GM19372 (cell line): ENCODE measurements around the gene PKM.
"Not testable (repeated sequence)": the region's sequence is repeated elsewhere in the genome, so short reads cannot be mapped to it uniquely, and the experiment has no call there.

Experiments
- ATAC-seq: cut with Tn5 transposase; IDR thresholded peaks from one replicate; pipeline ENCODE4 v1.9.1; 2021; ENCODE audit warnings: mild to moderate bottlenecking, low read depth, moderate library complexity; ENCODE audit not compliant: unreplicated experiment

Gene PKM

DNA sequence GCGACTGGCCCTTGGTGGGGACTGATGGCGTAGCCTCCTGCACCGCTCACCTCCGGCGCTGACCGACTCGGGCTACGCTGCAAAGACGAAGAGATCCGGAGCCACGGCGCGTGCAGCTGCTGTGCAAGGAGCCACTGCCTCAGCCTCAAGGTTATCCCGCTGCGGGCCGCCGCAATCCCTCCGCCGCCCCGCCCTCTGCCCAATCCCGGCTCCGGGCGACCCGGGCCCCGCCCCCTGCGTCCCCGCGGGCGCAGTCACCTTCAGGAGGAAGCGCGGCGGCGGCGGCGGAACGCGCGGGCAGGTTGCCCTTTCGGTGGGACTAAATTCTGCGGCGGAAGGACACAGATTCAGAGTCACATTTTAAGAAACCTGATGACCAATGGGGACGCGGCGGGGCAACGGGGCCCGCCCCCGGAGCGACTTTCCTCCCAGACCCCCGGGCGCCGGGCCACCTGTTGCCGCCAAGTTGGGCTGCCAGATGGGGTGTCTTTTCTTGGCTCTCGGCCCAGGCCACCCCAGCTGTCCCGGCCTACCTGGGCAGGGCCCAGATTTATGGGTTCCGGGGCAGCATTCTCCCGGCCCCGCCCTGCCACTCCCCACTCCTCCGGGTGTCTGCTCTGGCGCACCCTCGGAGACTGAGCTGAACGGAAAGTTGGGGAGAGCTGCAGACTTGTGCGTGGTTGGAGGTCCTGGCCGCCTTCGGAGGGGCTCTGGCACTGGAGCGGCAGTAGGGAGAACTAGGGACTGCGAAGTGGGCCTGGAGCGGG lies at the start of gene PKM:
Gene PKM, minus strand, starts transcription at position 125 of the 767 bp plus-strand sequence. CDS start 12,093 bp downstream, outside the sequence.
- ATAC-seq, result peak; percentile 41

GRCh38 chr15:72280751-72281150 lies 49.8 kb upstream of the PKM start:
- no peak for ATAC-seq

- ATAC-seq, result no peak
Observed at GRCh38 chr15:72278737-72279136, 47.7 kb upstream of the PKM start.

DNA sequence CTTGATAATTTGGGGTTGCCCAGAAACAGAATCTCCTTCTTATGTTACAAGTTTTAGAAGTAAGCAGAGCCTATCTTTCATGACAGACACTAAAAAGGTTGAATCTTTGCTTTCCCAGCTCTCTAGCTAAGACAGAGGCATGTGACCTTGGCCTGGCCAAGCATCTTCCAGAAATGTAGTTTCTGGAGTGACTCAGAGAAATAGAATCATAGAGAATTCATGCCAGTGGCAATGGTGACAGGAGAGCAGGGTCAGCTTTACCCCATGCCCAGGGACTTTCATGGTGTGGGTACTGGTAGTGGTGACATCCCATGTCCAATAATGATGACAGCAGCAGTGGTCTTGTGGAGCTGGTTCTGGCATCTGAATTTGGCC lies 45.3 kb upstream of the PKM start:
- no peak for ATAC-seq

DNA sequence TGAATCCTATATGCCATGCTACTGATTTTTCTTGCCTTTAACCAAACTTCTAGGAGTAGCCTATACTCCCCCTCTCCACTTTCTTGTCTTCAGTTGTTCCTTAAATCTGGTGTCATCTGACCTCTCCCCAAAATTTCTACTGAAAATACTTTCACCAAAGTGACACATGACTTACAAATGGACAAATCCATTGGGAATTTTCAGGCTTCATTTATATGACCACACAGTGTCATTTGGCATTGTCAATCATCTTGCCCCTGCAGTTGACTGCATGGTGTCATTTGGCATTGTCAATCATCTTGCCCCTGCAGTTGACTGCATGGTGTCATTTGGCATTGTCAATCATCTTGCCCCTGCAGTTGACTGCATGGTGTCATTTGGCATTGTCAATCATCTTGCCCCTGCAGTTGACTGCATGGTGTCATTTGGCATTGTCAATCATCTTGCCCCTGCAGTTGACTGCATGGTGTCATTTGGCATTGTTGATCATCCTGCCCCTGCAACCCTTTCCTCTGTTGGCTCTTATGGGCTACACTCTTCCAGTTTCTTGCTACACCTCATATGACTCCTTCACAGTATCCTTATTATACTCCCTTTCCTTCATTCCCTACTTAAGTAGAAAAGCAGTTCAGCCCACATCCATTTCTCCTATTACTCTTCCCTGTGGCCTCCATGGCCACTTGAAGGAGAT lies 44.8 kb upstream of the PKM start:
- not testable (repeated sequence) for ATAC-seq

DNA sequence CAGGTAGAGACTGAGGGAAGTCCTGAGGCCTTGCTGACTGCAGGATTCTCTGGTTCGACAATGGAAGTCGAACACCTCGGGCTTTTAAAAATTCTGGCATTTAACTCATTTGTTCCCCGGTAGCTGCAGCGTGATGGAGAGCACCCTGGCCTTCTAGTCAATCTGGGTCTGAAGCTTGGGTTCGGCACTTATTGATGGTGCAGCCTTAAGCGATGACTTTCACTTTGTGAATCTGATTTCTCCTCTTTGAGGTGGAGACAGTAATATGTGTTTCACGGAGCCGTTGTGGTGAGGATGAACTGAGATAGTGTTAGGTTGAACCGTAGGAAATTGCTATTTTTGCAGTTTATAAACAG lies 42.0 kb upstream of the PKM start:
- ATAC-seq, result no peak

DNA sequence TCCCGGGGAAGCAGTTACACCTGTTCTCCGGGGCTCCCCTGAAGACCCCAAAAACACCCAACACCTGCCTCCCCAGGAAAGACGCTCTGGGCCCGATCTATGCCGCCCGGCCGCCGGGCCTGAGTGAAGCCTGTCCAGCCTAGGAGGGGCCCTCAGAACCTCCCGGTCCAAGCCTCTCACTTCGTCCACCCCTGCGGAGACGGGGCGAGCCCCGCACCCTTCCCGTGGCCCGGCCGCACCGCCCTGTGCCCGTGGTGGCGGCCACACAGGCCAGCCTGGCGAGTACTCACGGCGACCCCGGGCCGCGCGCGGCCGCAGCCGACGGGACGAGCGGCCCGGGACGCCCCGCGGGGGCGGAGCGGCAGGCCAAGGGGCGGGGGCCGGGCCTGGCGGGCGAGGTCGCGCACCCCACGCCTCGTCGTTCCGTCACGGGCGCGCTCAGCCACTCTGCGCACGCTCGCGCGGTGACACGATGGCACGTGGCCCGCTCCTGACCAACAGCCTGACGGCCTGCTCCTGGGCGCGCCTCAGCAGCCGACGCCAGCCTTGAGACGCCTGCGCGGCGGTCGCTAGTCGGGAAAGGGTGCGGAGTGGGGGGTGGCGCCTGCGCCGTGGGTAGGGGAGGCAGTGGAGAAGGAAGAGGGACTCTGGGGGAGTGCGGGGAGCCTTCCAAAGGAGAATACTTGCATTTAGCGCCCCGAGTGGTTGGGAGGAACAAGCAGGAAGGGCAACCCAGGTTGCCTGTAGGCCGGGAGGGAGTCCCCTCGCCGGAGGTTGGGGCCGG lies 41.4 kb upstream of the PKM start, which contains the start of gene PARP6:
Gene PARP6, minus strand, starts transcription at position 342 of the 784 bp plus-strand sequence. CDS start 5,077 bp downstream, outside the sequence.
- peak; percentile 92 for ATAC-seq

DNA sequence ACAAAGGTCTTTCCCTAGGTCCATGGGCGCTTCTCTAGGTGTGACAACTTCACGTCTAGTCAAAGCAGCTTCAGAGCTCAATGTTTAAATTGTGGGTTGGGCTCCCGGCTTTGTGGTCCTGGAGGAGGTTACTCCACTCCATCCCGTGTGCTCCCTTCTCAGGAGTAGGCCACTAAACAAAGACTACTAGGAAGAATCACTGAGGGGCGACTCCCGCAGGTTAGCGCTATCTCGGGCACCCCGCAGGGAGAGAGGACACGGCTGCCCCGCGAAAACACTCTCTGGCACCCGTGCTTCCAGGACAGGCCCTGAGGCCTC lies 40.9 kb upstream of the PKM start:
- ATAC-seq, result peak; percentile 11

DNA sequence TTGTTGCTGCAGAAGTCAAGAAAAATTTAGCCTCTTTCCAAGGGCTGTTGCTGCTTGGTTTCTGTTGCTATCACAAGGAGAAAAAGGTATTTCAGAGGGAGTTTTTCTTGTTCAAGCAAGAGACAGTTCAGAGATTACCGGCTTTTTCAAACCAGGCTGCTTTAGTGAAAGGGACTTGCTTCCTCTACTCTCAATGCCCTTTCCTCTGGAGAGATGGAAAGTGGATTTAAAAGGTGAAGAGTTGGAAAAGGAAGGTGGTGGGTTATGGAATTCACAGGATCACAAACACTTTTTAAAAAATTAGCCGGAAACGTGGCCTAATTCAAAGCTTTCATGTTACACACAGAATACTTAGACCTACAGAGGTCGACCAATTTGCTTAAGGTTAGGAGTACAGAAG lies 40.2 kb upstream of the PKM start:
- no peak for ATAC-seq

- ATAC-seq, result no peak
Observed at GRCh38 chr15:72269739-72270138, 38.7 kb upstream of the PKM start.

DNA sequence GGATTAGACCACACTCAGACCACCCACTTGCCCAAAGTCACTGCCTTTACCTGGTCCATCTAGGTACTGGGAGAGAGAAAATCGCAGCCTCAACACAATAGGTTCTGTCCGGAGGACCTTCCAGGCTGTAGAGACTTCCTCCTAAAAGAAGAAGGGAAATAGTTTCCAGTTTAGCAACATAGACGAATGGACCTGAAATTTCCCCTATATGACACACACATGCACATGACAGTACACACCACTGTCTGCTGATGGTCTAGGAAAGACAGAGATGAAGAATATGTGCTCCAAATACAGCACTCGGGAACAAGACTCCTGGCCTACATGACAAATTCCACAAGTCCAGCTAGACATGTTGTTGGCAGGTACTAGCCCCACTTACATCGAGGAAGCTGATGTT lies 34.0 kb upstream of the PKM start:
- ATAC-seq, result no peak

DNA sequence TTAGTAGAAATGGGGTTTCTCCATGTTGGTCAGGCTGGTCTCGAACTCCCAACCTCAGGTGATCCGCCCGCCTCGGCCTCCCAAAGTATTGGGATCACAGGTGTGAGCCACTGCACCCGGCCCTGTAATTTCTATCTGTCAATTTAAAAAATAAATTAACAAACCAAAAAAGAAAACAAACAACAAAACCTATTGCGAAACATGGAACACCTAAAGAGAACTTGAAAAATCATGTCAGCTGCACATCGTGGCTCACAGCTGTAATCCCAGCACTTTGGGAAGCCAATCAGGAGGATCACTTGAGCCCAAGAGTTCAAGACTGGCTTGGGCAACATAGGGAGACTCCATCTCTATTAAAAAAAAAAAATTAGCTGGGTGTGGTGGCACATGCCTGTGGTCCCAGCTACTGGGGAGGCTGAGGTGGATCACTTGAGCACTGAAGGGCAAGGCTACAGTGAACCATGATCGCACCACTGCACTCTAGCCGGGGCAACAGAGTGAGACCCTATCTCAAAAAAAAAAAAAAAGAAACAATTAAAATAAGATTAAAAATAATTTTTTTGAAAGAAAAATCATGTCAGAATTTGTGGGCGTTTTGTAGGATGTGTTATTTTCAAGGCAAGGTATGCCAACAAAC lies 21.8 kb upstream of the PKM start:
- ATAC-seq, result no peak

- ATAC-seq, result no peak
Observed at GRCh38 chr15:72249142-72249810, 18.3 kb upstream of the PKM start.

- ATAC-seq, result no peak
Observed at GRCh38 chr15:72248514-72248913, 17.5 kb upstream of the PKM start.

- ATAC-seq, result no peak
Observed at GRCh38 chr15:72242775-72243370, 11.9 kb upstream of the PKM start.

GRCh38 chr15:72239652-72240051 lies 8.7 kb upstream of the PKM start:
- no peak for ATAC-seq

- no peak for ATAC-seq
Observed at GRCh38 chr15:72238586-72238985, 7.6 kb upstream of the PKM start.

- no peak for ATAC-seq
Observed at GRCh38 chr15:72237853-72238224, 6.8 kb upstream of the PKM start.

GRCh38 chr15:72237029-72237852 lies 6.3 kb upstream of the PKM start:
- peak; percentile 65 for ATAC-seq
